GM12878 (cell line): ENCODE results near the gene PIGU. TPM values are rescaled to one million over a fixed set of nuclear protein-coding genes. Genes with fewer than 3 reads are reported as not detected.

ENCODE experiments used
- ATF7 ChIP-seq: fragments of 450-650 bp; IDR thresholded peaks from 2 replicates; pipeline ENCODE4 v1.6.1; 2016; ENCODE audit warnings: low read depth, mild to moderate bottlenecking
- E4F1 ChIP-seq: fragments of 450-650 bp; IDR thresholded peaks from 2 replicates; pipeline ENCODE4 v1.6.1; 2018; ENCODE audit warnings: borderline replicate concordance, mild to moderate bottlenecking; ENCODE audit not compliant: partially characterized antibody
- EGR1 ChIP-seq, 2 experiments: IDR thresholded peaks; 1 replicate in 1 of 2; 2 replicates in 1 of 2; pipeline ENCODE4 v1.6.1; 2011 to 2012; ENCODE audit warnings: low read depth in 2 of 2, low read length in 2 of 2, borderline replicate concordance in 1 of 2, mild to moderate bottlenecking in 1 of 2, moderate library complexity in 1 of 2
- ETV6 ChIP-seq, 2 experiments: fragments of 450-650 bp in 1 of 2; IDR thresholded peaks in 1 of 2; conservative IDR thresholded peaks in 1 of 2; 2 replicates each; pipeline ENCODE4 v1.6.1; 2014; ENCODE audit warnings: antibody characterized with exemption in 1 of 2, borderline replicate concordance in 1 of 2, low read depth in 1 of 2, mild to moderate bottlenecking in 1 of 2, moderate library complexity in 1 of 2
- KDM1A ChIP-seq: fragments of 200-600 bp; sonication (generic); IDR thresholded peaks from 2 replicates; pipeline ENCODE4 v1.6.1; 2016; ENCODE audit warnings: borderline replicate concordance
- MEF2B ChIP-seq: fragments of 450-650 bp; IDR thresholded peaks from 2 replicates; pipeline ENCODE4 v1.6.1; 2018; ENCODE audit warnings: mild to moderate bottlenecking, moderate library complexity; ENCODE audit not compliant: partially characterized antibody, poor library complexity, severe bottlenecking
- NBN ChIP-seq: fragments of 450-650 bp; IDR thresholded peaks from 2 replicates; pipeline ENCODE4 v1.6.1; 2016
- NFIC ChIP-seq: IDR thresholded peaks from 2 replicates; pipeline ENCODE4 v1.6.1; 2012; ENCODE audit warnings: low read depth, mild to moderate bottlenecking, inconsistent platforms, low read length, moderate library complexity
- NR2C1 ChIP-seq: fragments of 450-650 bp; IDR thresholded peaks from 2 replicates; pipeline ENCODE4 v1.6.1; 2017; ENCODE audit warnings: antibody characterized with exemption, mild to moderate bottlenecking, moderate library complexity
- RB1 ChIP-seq: fragments of 450-650 bp; formaldehyde crosslinking; IDR thresholded peaks from 2 replicates; pipeline ENCODE4 v1.6.1; 2017; ENCODE audit warnings: mild to moderate bottlenecking, borderline replicate concordance
- RBBP5 ChIP-seq: fragments of 200-600 bp; sonication (generic); conservative IDR thresholded peaks from 2 replicates; pipeline ENCODE4 v1.6.1; 2016
- RELA ChIP-seq: fragments of 450-650 bp; IDR thresholded peaks from 2 replicates; pipeline ENCODE4 v1.8.0; 2014; ENCODE audit warnings: borderline replicate concordance; ENCODE audit not compliant: partially characterized antibody
- RFX5 ChIP-seq: IDR thresholded peaks from 2 replicates; pipeline ENCODE4 v1.6.1; 2011; ENCODE audit warnings: low read depth, low read length, improper control_type of control experiment
- SMAD5 ChIP-seq: IDR thresholded peaks from 2 replicates; pipeline ENCODE4 v1.6.1; 2016; ENCODE audit warnings: antibody characterized with exemption, low read depth
- STAT1 ChIP-seq: fragments of 450-650 bp; conservative IDR thresholded peaks from 2 replicates; pipeline ENCODE4 v1.6.1; 2014; ENCODE audit warnings: antibody characterized with exemption, mild to moderate bottlenecking
- STAT3 ChIP-seq: IDR thresholded peaks from 2 replicates; pipeline ENCODE4 v1.6.1; 2011; ENCODE audit warnings: low read depth, low read length, improper control_type of control experiment
- TAF1 ChIP-seq: IDR thresholded peaks from 2 replicates; pipeline ENCODE4 v1.6.1; 2011; ENCODE audit warnings: mild to moderate bottlenecking, low read depth, low read length, borderline replicate concordance
- TCF3 ChIP-seq: IDR thresholded peaks from 2 replicates; pipeline ENCODE4 v1.6.1; 2012; ENCODE audit warnings: low read depth, mild to moderate bottlenecking, low read length, borderline replicate concordance; ENCODE audit not compliant: insufficient read depth
- YY1 ChIP-seq: IDR thresholded peaks from 2 replicates; pipeline ENCODE4 v1.6.1; 2011; ENCODE audit warnings: low read depth, mild to moderate bottlenecking, low read length
- ZBED1 ChIP-seq: IDR thresholded peaks from 2 replicates; pipeline ENCODE4 v1.6.1; 2016; ENCODE audit warnings: borderline replicate concordance
- ZNF622 ChIP-seq: fragments of 450-650 bp; IDR thresholded peaks from 2 replicates; pipeline ENCODE4 v1.6.1; 2017; ENCODE audit warnings: mild to moderate bottlenecking, inconsistent platforms
- ZNF687 ChIP-seq: fragments of 450-650 bp; IDR thresholded peaks from 2 replicates; pipeline ENCODE4 v1.6.1; 2017; ENCODE audit warnings: mild to moderate bottlenecking, moderate library complexity
- polyA plus RNA-seq, 11 experiments: library from polyadenylated mRNA; depleted of rRNA in 4 of 11; unstranded in 6 of 11; stranded (reverse) in 5 of 11; fragments of >200 nt; fragmentation: Nextera tagmentation in 4 of 11; fragmentation: Illumina TruSeq in 1 of 11; extraction: Ambion mirVana in 4 of 11; extraction: Trizol in 1 of 11; gene quantifications; 1 replicate in 1 of 11; 2 replicates in 10 of 11; pipeline versions ENCODE4 v1.2.1 to v1.2.3, GENCODE V29; 2011 to 2016; ENCODE audit warnings: inconsistent platforms in 2 of 11, missing spikeins in 2 of 11, low read depth in 1 of 11
- total RNA-seq, 4 experiments: library from RNA; depleted of rRNA in 3 of 4; stranded (reverse); fragments of >200 nt in 3 of 4; fragmentation: Illumina TruSeq in 1 of 4; extraction: Trizol in 1 of 4; gene quantifications; 2 replicates each; pipeline versions ENCODE4 v1.2.1 to v1.2.3, GENCODE V29; 2013 to 2021
- TF ChIP-seq, protein P1 (sequence below): fragments of 450-650 bp; IDR thresholded peaks from 2 replicates; pipeline ENCODE4 v1.6.1; 2017; ENCODE audit warnings: low read depth, mild to moderate bottlenecking, moderate library complexity

PIGU gene
- total and polyA plus RNA-seq, 10 of the 15 experiments (the other 5 are each of a cell fraction or from before 2014, with no cell fraction given), result 4.1 to 88.2 (median 25.0) TPM

GRCh38 chr20:34558320-34559218, 118.3 kb downstream of the PIGU start, which contains the start of gene MAP1LC3A (continued):
- TF ChIP-seq E4F1, result no peak
- peak; percentile 42 for TF ChIP-seq RELA
- no peak for TF ChIP-seq RFX5
- TF ChIP-seq ATF7, result peak; percentile 85
- no peak for TF ChIP-seq TCF3
- TF ChIP-seq RB1, result no peak
- no peak for TF ChIP-seq NR2C1
- TF ChIP-seq TAF1, result no peak
- TF ChIP-seq ETV6 (conservative IDR thresholded peaks at IDR 0.05 in 1 of 2, IDR thresholded peaks at IDR 0.05 in 1 of 2; ENCODE audit: borderline replicate concordance in 1 of 2, low read depth in 1 of 2), result no peak
- TF ChIP-seq NBN, result peak; percentile 97
- TF ChIP-seq NFIC, result no peak
- TF ChIP-seq ZBED1, result no peak
- no peak for TF ChIP-seq RBBP5
- no peak for TF ChIP-seq KDM1A
- TF ChIP-seq YY1, result no peak
- TF ChIP-seq, protein P1, sequence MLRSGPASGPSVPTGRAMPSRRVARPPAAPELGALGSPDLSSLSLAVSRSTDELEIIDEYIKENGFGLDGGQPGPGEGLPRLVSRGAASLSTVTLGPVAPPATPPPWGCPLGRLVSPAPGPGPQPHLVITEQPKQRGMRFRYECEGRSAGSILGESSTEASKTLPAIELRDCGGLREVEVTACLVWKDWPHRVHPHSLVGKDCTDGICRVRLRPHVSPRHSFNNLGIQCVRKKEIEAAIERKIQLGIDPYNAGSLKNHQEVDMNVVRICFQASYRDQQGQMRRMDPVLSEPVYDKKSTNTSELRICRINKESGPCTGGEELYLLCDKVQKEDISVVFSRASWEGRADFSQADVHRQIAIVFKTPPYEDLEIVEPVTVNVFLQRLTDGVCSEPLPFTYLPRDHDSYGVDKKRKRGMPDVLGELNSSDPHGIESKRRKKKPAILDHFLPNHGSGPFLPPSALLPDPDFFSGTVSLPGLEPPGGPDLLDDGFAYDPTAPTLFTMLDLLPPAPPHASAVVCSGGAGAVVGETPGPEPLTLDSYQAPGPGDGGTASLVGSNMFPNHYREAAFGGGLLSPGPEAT, result peak; percentile 15; the same call in 1 of the 2 replicates
- TF ChIP-seq STAT1, result no peak
- TF ChIP-seq STAT3, result no peak
- no peak for TF ChIP-seq ZNF622
- TF ChIP-seq SMAD5, result no peak
- peak; percentile 64 for TF ChIP-seq ZNF687
- no peak for TF ChIP-seq EGR1 (IDR thresholded peaks at IDR 0.05; ENCODE audit: borderline replicate concordance in 1 of 2, low read depth in 2 of 2, low read length in 2 of 2)
- TF ChIP-seq MEF2B, result no peak
